ENCODE measurements around the gene RUNX1. TPM values are rescaled to one million over a fixed set of nuclear protein-coding genes. Genes with fewer than 3 reads are reported as not detected.

Gene RUNX1
- total RNA-seq: 100 to 1,000 TPM; 112 to 136 TPM

- Mint-ChIP-seq H3K4me3 (peak within 1 kb of the TSS; percentile 95), H3K9me3 (no peaks in the 10 kb centered on the region), H3K27me3 (no peaks in the 10 kb centered on the region), H3K36me3 (ENCODE audit: low read depth) (peaks cover 57% of the 10 kb centered on the region), H3K4me1 (peaks cover 55% of the 10 kb centered on the region), H3K27ac (peak within 1 kb of the TSS; percentile 98)
- ATAC-seq (replicated peaks): peak; percentile 63
Observed at GRCh38 chr21:35048706-35049617, at the start of gene RUNX1. Gene RUNX1 (minus strand): TSS chr21:35049302.

DNA sequence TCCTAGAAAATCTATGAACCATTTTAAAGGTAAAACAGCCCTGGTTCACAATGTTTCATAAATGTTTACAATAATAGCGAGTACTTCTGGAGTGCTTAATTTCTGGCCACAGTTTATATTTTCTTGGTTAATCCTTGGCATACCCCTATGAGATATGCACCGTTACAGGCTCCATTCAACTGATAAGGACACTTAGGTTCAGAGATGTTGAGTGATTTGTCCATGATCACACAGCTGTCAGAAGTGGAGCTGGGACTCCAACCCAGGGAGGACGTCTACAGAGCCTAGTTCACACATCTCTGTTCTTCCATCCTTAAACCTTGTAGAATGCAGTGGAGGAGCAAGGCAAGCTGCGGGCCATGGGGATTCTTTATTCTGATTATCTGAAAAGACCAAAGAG is 48.4 kb upstream of the RUNX1 start:
- H3K4me1 Mint-ChIP-seq: peaks cover 25% of the 10 kb centered on the region
- H3K9me3 Mint-ChIP-seq: peaks cover 3% of the 10 kb centered on the region
- H3K27ac Mint-ChIP-seq: peak overlapping the region; percentile 32
- no peaks in the 10 kb centered on the region for H3K36me3 Mint-ChIP-seq (ENCODE audit: low read depth)
- H3K27me3 Mint-ChIP-seq: no peaks in the 10 kb centered on the region
- H3K4me3 Mint-ChIP-seq: peak overlapping the region; percentile 43
- no peak for ATAC-seq (replicated peaks)

DNA sequence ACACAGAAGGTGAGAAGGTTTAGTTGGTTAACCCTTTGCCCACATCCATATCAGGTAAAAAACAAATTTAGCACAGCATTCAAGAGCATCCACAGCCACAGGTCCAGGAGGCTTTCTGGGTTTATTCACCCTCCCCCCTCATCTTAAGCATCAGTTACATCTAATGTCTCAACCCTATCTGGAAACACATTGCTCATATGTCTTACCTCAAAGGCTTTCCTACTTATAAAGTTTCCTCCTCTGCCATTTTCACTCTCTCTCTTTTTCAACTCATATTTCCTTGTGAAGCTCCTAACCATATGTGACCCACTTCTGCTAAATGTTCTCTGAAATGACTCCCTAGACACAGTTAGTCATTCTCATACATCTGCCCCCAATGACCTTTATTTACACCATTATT is 47.9 kb upstream of the RUNX1 start:
- ATAC-seq (replicated peaks): peak; percentile 85
- peaks cover 3% of the 10 kb centered on the region for H3K9me3 Mint-ChIP-seq
- peaks cover 25% of the 10 kb centered on the region for H3K4me1 Mint-ChIP-seq
- H3K27ac Mint-ChIP-seq: peak overlapping the region; percentile 32
- no peaks in the 10 kb centered on the region for H3K36me3 Mint-ChIP-seq (ENCODE audit: low read depth)
- H3K4me3 Mint-ChIP-seq: peak overlapping the region; percentile 43
- no peaks in the 10 kb centered on the region for H3K27me3 Mint-ChIP-seq

DNA sequence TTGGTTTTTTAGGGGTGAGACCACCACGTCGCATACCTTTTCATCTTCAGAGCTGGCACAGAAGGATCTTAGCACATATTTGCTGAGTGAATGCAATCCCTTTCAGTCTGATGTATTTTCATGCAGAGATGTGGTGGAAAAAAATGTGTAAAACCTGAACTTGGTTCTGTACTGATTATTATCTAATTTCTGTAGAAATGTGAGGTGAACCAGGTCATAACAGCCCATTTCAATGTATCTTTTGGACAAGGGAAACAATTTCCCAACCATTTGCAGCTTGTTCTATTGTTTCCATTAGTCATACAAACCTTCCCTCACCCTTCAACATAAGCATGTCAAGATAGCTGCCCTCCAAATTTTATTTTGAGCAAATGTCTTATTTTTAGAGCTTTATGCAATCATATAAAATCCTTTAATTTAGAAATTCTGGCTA is 46.8 kb upstream of the RUNX1 start:
- H3K9me3 Mint-ChIP-seq: peaks cover 4% of the 10 kb centered on the region
- peak overlapping the region; percentile 32 for H3K27ac Mint-ChIP-seq
- H3K4me1 Mint-ChIP-seq: peaks cover 25% of the 10 kb centered on the region
- no peaks in the 10 kb centered on the region for H3K27me3 Mint-ChIP-seq
- H3K4me3 Mint-ChIP-seq: peak overlapping the region; percentile 43
- H3K36me3 Mint-ChIP-seq (ENCODE audit: low read depth): no peaks in the 10 kb centered on the region
- peak; percentile 42 for ATAC-seq (replicated peaks)

DNA sequence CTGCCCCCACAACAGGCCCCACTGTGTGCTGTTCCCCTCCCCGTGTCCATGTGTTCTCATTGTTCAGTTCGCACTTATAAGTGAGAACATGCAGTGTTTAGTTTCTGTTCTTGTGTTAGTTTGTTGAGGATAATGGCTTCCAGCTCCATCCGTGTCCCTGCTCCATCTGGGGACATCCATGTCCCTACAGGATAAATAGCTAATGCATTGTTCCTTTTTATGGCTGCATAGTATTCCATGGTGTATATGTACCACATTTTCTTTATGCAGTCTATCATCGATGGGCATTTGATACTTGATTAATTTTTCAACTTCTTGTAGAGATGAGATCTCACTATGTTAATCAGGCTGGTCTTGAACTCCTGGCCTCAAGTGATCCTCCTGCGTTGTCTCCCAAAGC is 44.4 kb upstream of the RUNX1 start:
- Mint-ChIP-seq H3K27ac (no peak overlapping the region), H3K27me3 (no peaks in the 10 kb centered on the region), H3K36me3 (ENCODE audit: low read depth) (no peaks in the 10 kb centered on the region), H3K4me1 (peaks cover 34% of the 10 kb centered on the region), H3K4me3 (no peak overlapping the region), H3K9me3 (peaks cover 7% of the 10 kb centered on the region)
- no peak for ATAC-seq (replicated peaks)

DNA sequence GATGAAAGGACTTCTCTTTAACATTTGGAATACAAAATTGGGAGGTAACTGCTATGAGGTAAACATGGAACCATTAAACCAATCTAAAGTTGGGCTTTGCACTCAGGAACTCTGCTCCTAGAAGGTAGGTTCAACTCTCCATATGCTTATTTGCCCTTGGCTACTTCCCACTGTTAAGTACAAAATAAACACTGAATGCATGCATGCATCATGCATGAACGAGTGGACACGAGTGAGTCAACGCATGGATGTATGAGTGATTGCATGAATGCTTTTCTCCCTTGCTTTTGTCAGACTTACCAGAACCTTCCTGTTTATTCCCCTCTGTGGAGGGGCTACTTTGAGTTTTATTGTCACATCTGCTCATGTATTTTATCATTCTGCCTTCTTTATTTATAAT is 42.4 kb upstream of the RUNX1 start:
- Mint-ChIP-seq H3K9me3 (peaks cover 7% of the 10 kb centered on the region), H3K27ac (no peak overlapping the region), H3K4me1 (peaks cover 33% of the 10 kb centered on the region), H3K36me3 (ENCODE audit: low read depth) (no peaks in the 10 kb centered on the region), H3K4me3 (no peak overlapping the region), H3K27me3 (no peaks in the 10 kb centered on the region)
- ATAC-seq (replicated peaks): no peak

DNA sequence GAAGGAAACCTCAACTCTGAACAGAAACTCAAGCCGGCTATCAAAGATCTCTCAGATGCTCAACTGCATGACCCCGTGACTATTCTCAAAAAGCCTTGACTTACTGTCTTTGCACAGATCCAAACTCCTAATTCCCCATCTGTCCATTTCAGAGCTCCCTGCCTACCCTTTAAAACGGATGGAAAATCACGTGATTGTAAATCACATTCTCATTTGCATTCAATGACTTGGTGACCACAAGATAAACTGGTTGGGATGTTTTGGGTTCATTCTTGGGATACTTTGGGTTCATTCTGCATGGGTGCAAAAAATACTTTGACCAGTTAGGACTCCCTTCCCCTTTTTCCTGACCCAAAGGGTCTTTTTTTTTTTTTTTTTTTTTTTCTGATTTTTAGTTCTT is 41.3 kb upstream of the RUNX1 start:
- peaks cover 29% of the 10 kb centered on the region for H3K4me1 Mint-ChIP-seq
- no peaks in the 10 kb centered on the region for H3K27me3 Mint-ChIP-seq
- no peak overlapping the region for H3K4me3 Mint-ChIP-seq
- no peaks in the 10 kb centered on the region for H3K36me3 Mint-ChIP-seq (ENCODE audit: low read depth)
- peak overlapping the region; percentile 48 for H3K27ac Mint-ChIP-seq
- H3K9me3 Mint-ChIP-seq: peaks cover 7% of the 10 kb centered on the region
- no peak for ATAC-seq (replicated peaks)

GRCh38 chr21:35088319-35088771 is 39.2 kb upstream of the RUNX1 start:
- H3K27me3 Mint-ChIP-seq: no peaks in the 10 kb centered on the region
- H3K9me3 Mint-ChIP-seq: peaks cover 7% of the 10 kb centered on the region
- peak; percentile 94 for ATAC-seq (replicated peaks)
- peaks cover 22% of the 10 kb centered on the region for H3K4me1 Mint-ChIP-seq
- H3K27ac Mint-ChIP-seq: peak overlapping the region; percentile 85
- no peaks in the 10 kb centered on the region for H3K36me3 Mint-ChIP-seq (ENCODE audit: low read depth)
- peak overlapping the region; percentile 61 for H3K4me3 Mint-ChIP-seq

DNA sequence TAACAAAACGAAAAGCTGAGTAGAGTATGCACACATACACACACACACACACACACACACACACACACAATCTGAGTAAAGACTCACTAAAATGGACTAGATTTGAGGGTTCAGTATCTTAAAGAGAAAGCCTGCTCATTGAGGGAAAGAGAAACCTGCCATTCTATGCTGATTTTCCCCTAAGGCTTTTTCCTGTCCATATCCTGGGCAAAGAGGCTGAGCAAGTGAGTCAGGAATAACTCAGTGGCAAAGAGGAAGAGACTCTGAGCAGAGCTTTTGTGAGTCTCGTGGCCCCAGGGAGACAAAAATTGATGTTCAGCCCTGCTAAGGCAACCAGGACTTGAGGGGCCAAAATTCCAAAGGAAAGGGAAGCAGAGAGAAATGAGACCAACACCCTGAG is 37.3 kb upstream of the RUNX1 start:
- H3K36me3 Mint-ChIP-seq (ENCODE audit: low read depth): no peaks in the 10 kb centered on the region
- no peaks in the 10 kb centered on the region for H3K27me3 Mint-ChIP-seq
- peak overlapping the region; percentile 31 for H3K4me3 Mint-ChIP-seq
- no peak for ATAC-seq (replicated peaks)
- H3K27ac Mint-ChIP-seq: peak overlapping the region; percentile 37
- peaks cover 22% of the 10 kb centered on the region for H3K4me1 Mint-ChIP-seq
- peaks cover 4% of the 10 kb centered on the region for H3K9me3 Mint-ChIP-seq

DNA sequence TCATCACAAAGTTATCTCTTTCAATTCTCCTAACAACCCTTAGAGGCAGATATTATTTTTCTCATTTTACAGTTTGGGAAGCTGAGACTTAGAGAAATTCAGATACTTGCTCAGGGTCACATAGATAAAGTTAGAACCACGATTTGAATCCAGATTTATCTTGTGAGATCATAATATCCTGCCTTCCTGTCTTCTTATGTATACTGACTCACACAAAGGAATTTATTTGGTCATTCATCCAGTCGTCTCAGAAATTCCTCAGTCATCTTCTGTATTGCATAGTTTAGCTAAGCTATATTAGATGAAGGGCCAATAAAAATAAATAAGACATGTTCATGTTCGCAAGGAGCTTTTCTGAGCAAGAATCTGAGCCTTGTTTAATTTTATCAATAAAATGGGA is 35.8 kb upstream of the RUNX1 start:
- H3K27ac Mint-ChIP-seq: no peak overlapping the region

DNA sequence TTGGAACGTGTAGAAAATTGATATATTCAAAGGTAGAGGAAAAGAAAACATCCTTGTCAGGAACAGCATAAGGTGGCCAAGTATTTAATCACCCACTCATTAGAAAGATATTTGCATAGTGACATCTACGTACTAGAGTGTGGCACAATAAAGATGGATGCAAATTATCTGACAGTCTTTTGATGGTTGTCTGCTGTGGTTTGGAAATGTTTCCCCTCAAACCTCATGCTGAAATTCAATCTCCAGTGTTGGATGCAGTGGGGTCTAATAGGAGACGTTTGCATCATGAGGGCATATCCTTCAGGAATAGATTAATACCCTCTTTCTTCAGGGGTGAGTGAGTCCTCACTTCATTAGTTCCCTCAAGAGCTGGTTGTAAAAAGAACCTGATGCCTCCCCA is 34.1 kb upstream of the RUNX1 start:
- Mint-ChIP-seq H3K4me1 (peaks cover 14% of the 10 kb centered on the region), H3K27me3 (no peaks in the 10 kb centered on the region), H3K36me3 (ENCODE audit: low read depth) (no peaks in the 10 kb centered on the region), H3K9me3 (no peaks in the 10 kb centered on the region), H3K27ac (no peak overlapping the region), H3K4me3 (no peak overlapping the region)
- ATAC-seq (replicated peaks): no peak

More for the DNA sequence above, 35.8 kb upstream of the RUNX1 start:
- ATAC-seq (replicated peaks): no peak
- Mint-ChIP-seq H3K36me3 (ENCODE audit: low read depth) (no peaks in the 10 kb centered on the region), H3K4me3 (no peak overlapping the region), H3K27me3 (no peaks in the 10 kb centered on the region), H3K4me1 (peaks cover 20% of the 10 kb centered on the region), H3K9me3 (no peaks in the 10 kb centered on the region)

DNA sequence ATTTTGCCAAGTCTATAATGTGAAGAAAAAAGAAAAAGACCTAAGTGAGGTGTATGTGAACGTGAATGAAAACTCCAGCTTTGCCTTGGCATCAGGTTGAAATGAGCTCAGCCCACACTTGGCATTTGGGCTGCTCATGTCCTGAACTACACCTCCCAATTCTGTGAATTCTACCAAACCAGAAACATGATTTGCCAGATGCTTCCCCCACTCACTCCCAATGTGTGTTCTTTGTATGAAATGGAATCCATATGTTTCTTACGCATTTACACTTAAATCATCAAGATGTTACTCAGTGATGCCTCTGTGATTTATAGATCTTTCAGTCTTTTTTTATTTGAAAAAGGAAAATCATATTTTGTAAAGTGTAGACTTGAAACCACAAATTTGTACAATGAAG is 32.8 kb upstream of the RUNX1 start:
- Mint-ChIP-seq H3K4me3 (no peak overlapping the region), H3K4me1 (peaks cover 9% of the 10 kb centered on the region), H3K9me3 (no peaks in the 10 kb centered on the region), H3K36me3 (ENCODE audit: low read depth) (no peaks in the 10 kb centered on the region), H3K27ac (no peak overlapping the region), H3K27me3 (no peaks in the 10 kb centered on the region)
- no peak for ATAC-seq (replicated peaks)

GRCh38 chr21:35079181-35079580 is 30.1 kb upstream of the RUNX1 start:
- Mint-ChIP-seq H3K9me3 (peaks cover under 1% of the 10 kb centered on the region), H3K4me3 (no peak overlapping the region), H3K4me1 (peaks cover 11% of the 10 kb centered on the region), H3K27ac (no peak overlapping the region), H3K27me3 (no peaks in the 10 kb centered on the region), H3K36me3 (ENCODE audit: low read depth) (no peaks in the 10 kb centered on the region)
- peak; percentile 7 for ATAC-seq (replicated peaks)

DNA sequence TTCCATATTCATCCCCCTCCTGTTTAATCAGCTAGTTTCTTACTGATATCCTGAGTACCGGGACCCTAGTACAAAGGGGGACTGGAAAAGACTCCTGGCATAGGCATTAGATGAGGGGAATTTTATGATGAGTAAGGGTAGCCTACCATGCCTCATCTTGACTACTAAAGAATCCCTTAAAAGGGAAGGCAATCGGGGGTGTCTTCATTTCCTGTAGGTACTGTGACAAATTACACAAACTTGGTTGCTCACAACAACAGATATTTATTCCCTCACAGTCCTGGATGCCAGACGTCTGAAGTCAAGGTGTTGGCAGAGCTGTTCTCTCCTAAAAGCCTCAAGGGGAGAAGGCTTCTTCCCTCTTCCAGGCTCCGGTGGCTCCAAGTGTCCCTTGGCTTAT is 28.9 kb upstream of the RUNX1 start:
- Mint-ChIP-seq H3K4me1 (peaks cover 11% of the 10 kb centered on the region), H3K27me3 (no peaks in the 10 kb centered on the region), H3K9me3 (peaks cover 6% of the 10 kb centered on the region), H3K27ac (no peak overlapping the region), H3K4me3 (no peak overlapping the region), H3K36me3 (ENCODE audit: low read depth) (no peaks in the 10 kb centered on the region)
- ATAC-seq (replicated peaks): peak; percentile 83

DNA sequence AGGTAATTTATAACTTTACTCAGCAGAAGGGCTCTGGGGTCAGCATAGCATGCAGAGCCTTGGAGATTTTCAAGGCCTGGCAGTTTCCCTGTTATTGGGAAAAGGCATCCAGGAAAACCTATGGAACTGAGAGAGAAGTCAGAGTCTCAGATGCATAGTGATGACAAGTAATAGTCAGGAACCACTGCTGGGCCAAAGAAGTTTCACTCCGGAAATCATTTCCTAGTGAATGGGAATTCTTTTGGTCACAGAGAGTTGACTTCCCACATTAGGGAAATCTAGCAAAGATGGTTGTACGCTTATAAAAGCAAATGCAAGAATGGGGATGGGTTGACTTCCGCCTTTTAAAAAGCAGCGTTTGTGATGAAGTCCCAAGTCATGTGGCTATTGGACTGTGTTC is 28.4 kb upstream of the RUNX1 start:
- Mint-ChIP-seq H3K27me3 (no peaks in the 10 kb centered on the region), H3K4me1 (peaks cover 11% of the 10 kb centered on the region), H3K4me3 (no peak overlapping the region), H3K9me3 (peaks cover 6% of the 10 kb centered on the region), H3K36me3 (ENCODE audit: low read depth) (no peaks in the 10 kb centered on the region), H3K27ac (no peak overlapping the region)
- ATAC-seq (replicated peaks): no peak
